HG03439 (cell line): ENCODE data around the gene TMEM63A.
A peak's percentile ranks its signal among the peaks of the same experiment; 100 is the strongest.

ENCODE experiments used
- ATAC-seq: cut with Tn5 transposase; IDR thresholded peaks from one replicate; pipeline ENCODE4 v1.9.1; 2021; ENCODE audit warnings: mild to moderate bottlenecking, moderate library complexity; ENCODE audit not compliant: unreplicated experiment

The TMEM63A gene

DNA sequence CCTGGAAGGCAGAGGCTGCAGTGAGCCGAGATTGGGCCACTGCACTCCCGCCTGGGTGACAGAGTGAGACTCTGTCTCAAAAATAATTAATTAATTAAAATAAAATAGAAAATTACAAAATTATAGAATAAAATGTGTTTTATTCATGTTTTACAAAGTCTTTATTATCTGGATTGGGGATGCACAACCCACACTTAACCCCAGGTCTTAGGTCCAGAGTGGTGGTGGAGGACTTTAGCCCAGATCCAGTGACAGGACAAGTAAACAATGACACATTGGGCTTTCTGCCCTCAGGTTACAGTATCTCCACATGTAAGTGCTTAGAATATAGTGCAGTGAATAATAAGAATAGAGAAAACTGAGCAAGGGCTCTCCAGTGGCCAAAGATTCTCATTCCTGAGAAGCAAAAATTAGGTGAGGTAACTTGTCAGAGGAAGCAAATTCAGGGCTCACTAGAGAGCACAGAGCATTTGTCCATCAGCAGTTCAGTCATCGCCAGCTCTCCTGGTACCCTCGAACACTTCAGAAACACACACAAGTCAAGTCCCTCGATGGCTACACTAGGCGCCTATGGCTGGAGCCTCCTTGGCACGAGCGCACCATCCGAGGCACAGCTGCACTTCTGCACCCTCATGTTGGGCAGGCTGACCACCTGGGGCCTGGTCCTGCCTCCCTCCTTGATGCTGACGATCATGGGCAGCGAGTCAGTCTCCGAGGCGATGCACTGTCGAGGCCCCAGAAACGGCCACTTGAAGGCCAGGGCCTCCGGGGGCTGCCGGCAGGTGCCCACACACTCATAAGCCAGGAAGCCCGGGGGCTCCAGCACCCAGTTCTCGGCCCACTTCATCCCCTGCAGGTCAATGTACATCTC lies 4.2 kb upstream of the TMEM63A start:
- no peak for ATAC-seq

DNA sequence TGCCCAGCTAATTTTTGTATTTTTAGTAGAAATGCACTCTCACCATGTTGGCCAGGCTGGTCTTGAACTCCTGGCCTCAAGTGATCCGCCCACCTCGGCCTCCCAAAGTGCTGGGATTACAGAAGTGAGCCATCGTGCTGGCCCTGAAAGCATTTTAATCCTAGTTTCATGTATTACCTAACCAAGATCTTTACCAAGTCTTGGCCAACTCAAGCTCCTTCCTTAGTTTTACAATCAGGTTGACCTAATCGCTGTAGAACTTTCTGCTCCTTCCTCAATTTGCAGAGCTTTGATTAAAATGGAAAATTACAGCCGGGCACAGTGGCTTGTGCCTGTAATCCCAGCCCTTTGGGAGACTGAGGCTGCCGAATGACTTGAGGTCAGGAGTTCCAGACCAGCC lies 3.2 kb upstream of the TMEM63A start:
- no peak for ATAC-seq

DNA sequence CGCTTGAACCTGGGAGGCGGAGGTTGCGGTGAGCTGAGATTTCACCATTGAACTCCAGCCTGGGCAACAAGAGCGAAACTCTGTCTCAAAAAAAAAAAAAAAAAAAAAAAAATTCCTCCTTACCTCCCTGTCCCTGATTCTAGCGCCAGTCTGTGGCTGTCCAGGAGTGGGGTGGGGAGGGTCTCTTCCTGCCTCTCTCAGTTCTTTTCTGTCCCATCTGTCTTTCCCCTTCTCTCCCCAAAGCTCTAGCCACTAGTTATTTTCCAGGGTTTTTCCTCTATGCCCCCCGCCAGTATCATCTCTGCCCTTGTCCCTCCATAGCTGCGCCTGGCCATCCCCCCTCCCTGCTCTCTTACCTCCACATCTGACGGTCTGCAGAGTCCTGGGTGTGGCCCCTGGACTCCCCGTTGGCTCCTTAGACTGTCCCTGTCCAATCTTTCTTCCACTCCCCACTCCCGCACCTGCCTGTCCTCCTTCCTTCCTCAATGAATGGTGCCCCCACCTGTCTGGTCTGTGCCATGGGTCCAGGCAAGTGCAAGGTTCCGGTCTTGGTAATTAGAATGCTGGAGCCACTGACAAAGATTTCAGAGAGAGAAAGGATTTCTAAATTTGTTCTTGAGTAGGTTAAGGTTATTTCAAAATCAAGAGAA lies 1.6 kb upstream of the TMEM63A start:
- ATAC-seq: no peak

DNA sequence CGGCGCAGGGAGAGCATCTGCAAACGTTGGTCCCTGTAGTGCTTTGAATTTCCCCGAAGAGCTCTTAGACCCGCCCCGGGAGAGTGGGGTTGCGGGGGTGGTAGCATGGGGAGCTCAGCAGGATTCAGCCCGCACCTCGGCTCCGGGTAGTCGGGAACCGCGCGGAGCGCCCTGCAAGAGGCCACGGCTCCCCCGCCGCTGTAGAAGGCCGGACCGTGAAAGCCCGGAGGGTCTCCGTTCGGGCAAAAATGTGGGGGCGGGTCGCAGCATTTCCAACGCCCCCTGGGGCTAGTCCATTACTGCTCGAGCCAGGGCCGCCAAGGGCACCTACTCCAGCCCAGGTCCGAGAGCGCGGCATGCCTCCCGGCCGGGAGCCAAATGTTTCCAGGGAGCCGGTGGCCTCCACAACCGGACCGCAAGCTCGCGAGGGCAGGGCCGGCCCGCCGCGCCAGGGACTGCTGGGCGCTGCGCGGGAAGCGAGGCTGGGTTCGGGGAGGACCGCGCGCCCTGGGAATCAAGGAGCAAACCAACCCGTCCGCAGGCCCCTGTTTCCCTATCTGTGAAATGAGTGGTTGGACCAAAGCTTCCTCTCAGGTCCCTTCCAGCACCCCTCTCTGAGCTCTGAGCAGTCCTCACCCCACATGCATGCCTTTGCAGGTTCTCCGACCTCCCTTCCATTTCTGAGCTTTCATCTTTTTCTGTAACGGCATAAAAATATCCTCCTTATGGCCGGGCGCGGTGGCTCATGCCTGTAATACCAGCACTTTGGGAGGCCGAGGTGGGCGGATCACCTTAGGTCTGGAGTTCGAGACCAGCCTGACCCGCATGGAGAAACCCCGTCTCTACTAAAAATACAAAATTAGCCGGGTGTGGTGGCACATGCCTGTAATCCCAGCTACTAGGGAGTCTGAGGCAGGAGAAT lies 775 bp upstream of the TMEM63A start:
- ATAC-seq: peak; percentile 37

DNA sequence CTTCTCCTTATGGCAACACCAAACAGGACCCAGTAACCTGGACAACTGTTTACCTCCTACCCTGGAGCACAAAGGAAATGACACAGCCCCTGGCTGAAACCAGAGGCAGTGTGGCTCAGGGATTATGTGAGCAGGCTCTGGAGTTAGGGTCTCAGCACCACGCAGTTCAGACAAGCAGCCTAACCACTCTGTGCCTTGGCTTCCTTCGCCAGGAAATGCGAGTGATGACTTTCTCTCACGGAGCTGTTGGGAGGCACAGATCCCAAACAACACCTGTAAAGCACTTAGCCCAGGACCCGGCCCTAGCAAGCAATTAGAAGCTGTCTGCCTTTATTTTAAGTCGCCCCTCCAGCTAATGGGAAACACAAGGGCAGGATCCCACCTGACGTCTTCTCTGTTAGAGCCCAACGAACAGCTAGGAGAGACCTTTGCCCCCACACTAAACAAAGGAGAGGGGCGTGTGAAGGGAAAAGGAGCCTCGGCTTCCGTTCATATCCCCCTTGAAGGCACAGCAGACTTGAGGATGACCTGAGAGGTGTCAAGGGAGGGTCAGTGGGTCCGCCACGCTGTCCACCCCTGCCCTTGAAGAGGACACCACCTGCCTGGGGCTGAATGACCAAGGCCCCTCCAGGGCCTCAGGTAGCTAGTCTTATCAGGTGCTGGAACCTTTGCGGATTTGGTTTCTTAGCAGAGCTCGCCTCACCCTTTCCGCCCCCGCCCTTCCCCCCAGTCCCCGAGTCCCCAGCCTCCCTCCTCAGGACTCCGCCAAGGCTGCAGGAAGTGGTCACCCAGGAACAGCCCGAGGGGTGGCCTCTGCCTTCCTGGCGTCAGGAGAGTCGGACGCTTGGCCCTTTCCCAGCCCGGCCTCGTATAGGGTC lies 860 bp downstream of the TMEM63A start:
- ATAC-seq: peak; percentile 14

DNA sequence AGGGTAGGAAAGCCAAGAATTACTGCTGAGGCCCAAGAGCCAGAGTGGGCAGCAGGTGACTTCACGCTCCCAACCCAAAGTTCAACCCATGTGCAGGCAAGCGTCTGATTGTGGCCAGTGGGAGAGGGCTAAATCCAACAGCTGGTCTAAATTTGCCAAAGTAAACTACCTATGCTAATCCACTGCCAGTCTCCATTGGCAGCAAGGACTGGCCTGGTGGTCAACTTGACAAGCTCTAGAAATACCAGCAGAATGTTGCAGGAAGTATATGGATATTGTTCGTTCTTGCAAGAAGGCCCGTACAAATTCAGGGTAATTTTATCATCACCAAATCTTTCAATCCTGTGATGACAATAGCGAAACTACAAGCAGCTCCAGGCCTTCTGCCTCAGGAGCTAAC lies 1.5 kb downstream of the TMEM63A start:
- ATAC-seq: no peak

DNA sequence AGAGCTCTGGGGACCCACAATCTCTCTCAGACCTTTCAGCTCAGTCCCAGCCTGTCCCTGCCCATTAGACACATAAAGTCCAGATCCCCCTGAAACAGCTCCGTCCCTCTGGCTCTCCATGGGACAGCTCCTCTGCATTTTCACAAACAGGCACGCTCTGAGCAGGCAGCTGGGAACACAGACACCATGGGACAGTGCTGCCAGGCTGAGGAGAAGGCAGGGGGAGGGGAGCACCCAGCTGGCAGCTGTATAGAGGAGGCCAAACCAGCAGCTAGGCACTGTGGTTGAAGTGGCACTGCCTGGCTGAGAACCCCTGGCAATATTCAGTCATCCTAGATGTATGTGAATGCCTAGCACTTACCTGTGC lies 2.0 kb downstream of the TMEM63A start:
- no peak for ATAC-seq

DNA sequence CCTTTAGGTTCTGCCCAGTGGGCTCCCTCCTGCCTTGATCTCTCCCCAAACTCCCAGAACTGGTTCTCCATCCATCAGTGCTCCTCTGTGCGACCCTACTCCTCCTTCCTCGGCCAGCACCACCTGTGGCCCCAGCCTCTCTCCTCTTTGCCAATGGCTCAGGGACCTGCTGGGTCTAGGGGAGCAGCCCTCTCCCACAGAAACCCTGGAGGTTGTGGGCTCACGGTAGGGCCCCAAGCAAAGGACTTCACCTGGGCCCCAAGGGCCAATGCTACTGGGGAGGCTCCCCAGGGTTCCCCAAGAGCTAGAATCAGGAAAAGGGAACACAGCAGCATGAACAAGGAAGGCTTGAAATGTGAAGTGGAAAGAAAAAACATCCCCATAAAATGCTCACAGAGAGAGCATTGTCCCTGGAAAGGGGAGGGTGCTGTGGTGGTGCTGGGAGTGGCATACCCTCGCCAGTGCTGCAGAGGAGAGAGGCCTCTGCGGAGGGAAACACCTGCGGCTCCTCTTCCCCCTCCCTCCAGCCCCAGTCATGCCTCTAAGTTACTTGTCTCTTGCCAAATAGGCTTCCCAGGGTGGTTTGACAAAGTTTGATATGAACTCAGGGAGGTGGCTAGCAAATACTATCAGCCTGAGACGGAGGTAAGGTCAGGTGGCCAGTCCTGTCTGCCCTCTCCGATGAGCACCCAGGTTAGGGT lies 2.5 kb downstream of the TMEM63A start:
- ATAC-seq: no peak

DNA sequence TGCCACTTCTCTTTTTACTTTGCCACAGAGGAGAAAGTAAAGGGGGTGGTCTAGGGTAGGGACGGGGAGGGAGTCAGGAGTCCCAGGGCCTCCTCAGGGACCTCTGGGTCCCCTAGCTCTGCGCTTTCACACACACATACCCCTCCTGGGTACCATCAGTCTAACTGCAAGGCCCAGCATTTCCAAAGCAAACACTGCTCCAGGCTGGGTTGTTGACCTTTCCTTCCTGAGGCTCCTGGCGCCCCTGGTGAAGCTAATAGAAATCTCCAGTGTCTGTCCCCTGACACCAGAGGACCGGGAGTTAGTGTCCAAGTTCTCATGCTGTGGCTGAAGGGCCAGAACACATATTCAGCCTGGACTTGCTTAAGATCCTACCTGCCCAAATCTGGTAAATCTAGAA lies 3.9 kb downstream of the TMEM63A start:
- ATAC-seq: no peak

DNA sequence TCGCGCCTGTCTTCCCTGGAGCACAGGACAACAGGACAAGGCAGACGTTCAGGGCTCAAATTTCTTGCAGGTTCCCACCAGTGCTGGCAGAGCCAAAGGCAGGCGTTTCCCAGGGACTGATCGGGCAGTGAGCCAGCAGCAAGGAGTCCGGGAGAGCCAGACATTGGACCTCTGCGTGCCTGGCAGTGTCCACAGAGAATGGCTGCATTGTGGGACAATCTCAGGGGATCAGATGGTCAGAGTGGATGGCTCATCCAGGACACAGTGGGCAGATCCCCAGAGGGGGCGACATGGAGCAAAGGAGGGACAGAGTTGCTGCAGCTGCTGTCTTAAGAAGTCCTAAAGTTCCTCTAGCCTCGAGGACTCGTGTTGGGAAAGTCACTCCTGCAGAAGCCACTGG lies 4.6 kb downstream of the TMEM63A start:
- no peak for ATAC-seq

DNA sequence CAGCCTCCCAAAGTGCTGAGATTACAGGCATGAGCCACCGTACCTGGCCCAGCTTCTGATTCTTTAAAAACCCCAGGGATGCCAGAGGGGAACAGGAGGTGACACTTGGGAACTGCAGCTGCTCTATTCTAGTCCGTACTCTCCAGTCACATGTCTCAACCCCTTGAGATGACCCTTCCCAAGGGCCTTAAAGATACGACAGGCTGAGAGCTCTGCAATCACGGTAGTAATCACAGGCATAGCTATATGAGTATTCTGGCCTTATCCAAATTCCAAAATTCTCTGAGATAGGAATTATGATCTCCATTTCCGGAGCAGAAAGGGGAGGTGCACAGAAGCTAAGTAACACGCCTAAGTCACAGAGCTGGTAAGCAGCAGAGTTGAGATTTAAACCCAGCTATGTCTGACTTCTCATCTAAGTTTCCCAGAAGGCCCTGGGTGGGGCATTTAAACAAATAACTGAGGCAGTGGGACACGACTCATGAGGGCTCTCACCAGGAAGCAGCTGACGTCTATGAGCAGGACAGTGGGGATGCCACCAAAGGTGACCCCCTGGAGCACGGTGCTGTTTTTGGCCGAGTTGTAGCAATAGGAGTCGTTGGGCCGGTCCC lies 5.2 kb downstream of the TMEM63A start:
- no peak for ATAC-seq

DNA sequence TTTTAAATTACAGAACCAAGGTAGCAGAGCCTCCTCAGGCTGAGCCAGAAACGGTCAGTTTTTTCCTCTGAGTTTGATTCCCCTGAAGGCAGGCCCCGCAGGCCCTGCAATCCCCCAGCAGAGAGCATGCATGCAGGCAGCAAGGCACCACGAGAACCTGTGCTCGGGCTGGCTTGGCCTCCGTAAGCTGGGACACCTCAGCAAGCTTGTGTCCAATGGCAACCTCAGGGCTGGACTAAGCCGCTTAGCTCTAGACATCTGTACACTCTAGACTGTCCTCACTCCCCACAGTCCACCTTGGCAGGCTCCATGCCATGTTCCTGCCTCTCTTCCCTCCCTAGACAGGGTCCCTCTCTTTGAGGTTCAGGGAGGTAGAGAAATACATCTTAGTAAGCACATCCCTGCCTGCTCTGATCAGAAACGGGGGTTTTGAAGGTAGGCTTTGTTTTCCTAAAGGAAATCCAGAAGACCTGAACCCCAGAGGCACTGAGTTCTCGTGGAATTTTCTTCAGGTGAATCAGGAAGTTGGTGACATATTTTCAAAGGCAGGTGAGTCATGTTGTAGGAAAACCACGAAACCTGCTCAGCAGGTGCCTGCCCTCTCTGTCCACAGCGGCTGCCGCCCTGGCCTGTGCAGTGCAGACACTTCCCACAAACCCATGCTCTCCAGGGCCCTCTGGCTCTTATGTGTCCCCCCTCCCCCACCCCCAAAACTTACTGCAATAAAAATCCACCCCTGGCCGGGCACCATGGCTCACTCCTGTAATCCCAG lies 7.0 kb downstream of the TMEM63A start:
- no peak for ATAC-seq

DNA sequence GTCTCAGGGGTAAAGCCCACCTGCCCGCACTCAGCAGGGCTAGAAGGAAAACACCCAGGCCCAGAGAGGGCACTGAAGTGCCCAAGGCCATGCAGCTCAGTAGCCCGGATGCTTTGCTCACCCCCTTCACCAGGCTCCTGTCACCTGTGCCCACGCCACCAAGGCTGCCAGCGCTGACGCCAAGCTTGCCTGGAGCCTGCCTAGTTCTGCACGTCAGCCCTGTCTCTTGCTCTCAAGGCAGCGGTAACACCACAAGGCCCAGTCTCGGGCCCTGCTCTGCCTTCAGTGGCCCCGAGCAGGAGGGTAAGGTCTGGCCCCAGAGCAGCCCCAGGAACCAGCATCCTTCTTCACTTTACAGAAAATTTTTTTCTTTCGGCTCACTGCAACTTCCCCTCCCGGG lies 7.7 kb downstream of the TMEM63A start:
- no peak for ATAC-seq

DNA sequence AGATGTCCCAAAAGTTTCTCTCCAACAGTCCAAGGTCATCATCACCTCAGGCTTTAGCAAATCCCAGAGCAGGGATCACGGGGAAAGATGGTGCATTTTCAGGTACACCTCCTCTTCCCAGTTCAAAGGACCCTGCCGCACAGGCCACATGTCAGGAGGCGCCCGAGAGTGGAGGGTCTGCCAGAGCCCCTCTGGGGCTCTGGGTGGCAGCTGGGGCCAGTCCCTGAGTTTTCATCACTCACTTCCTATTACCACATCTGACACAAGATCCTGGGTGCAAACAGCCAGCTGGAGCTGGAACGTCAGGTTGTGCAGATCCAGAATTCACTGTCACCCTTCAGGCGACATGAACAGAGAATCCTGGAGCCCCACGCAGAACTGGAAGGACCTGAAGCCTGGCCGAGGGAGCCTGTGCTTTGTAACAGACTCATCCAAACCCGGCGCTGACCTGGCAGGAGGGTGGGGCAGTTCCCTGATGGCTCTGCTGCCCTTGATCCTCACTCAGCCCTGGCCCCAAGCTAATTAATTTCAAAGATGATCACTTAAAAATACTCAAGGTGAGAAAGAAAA lies 8.8 kb downstream of the TMEM63A start:
- ATAC-seq: no peak

DNA sequence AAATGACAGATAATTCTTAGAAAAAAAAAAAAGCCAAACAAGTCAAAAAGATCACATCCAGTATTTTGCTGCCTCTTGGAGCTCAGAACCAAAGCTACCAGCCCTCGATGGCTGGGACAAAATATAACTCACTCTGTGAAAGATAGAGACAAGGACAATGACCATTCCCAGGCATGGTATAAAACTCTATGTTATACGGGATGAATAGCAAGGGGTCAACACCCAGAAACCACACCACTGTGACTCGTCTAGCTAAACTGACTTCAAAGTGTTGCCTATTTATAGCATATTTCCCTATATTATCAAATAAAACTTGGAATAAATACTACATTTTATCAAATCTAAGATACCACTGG lies 10.1 kb downstream of the TMEM63A start:
- ATAC-seq: no peak

DNA sequence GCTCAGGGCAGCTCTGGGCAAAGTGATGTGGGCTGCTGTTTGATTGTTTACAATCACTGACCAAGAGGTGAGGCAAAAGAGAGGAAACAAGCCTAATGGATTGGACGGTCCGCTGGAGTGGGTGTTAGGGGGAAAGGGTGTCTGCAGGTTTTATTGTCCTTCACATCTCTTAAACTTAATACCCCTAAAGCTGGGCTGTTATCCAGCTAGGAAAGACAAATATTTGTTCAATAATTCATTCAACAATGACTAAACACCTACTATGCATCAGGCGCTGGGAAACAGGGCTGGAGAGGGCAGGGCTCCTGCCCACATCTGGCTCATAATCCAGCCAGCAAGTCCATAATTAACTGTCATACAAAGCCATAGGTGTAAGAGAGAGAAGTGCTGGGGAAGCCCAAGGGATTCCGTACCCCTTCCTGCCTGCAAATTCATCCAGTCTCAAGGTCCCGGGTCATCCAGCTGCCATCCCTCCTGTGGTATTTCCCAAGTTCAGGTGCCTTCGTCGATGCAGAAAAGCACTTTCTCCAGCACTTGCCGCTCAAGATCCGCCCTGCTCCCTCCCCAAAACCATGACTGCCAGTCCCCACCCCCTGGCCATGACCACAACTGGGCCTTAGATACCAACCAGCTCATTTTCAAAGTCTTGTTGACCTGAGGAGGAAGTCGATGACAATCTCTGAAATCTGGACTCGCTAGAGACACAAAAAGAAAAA lies 10.7 kb downstream of the TMEM63A start:
- no peak for ATAC-seq

DNA sequence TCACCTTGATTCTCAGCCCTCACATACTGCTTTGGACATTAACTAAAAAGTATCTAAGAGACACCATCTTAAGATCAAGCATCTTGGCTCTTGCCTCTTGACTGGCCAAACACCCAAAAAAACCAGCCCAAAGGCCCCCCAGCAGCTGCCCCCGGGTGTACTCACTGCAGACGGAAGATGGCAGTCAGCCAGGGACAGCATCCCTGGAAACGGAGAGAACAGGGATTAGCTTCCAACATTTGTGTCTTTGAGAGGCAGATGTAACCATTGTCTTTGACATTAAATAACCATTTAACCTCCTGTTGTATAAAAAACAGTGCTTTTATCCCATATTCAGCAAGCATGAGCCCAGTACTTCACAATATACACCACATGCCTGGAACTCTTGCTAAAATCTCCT lies 11.3 kb downstream of the TMEM63A start:
- ATAC-seq: no peak
